H9 (cell line): ENCODE data around the gene PTPRN2. TPM values are rescaled to one million over a fixed set of nuclear protein-coding genes. Genes with fewer than 3 reads are reported as not detected.

Experiments used
- DNase-seq: peaks from one replicate; pipeline ENCODE4 v3.0.0-alpha.2; 2017
- H2AFZ ChIP-seq: one replicate; pipeline ENCODE4 v1.6.1; 2013; ENCODE audit warnings: mild to moderate bottlenecking, low read length, control low read depth, moderate library complexity
- H2AK5ac ChIP-seq: 2 replicates; pipeline ENCODE4 v1.6.1; 2013; ENCODE audit warnings: low read length, control low read depth, mixed read lengths; ENCODE audit not compliant: insufficient read length
- H2BK120ac ChIP-seq: one replicate; pipeline ENCODE4 v1.6.1; 2013; ENCODE audit warnings: low read depth, mild to moderate bottlenecking, low read length, control low read depth, inconsistent platforms; ENCODE audit not compliant: poor library complexity, severe bottlenecking
- H2BK12ac ChIP-seq: 2 replicates; pipeline ENCODE4 v1.6.1; 2013; ENCODE audit warnings: low read length, control low read depth, mixed read lengths, low read depth; ENCODE audit not compliant: insufficient read length
- H2BK15ac ChIP-seq: 2 replicates; pipeline ENCODE4 v1.6.1; 2013; ENCODE audit warnings: low read depth, low read length, control low read depth
- H2BK20ac ChIP-seq: one replicate; pipeline ENCODE4 v1.6.1; 2013; ENCODE audit warnings: low read depth, mild to moderate bottlenecking, low read length, control low read depth, inconsistent platforms; ENCODE audit not compliant: poor library complexity, severe bottlenecking
- H2BK5ac ChIP-seq: 2 replicates; pipeline ENCODE4 v1.6.1; 2013; ENCODE audit warnings: low read length, control low read depth, mixed read lengths; ENCODE audit not compliant: insufficient read length
- H3K14ac ChIP-seq: 2 replicates; pipeline ENCODE4 v1.6.1; 2013; ENCODE audit warnings: low read length, control low read depth; ENCODE audit not compliant: insufficient read depth
- H3K18ac ChIP-seq: 2 replicates; pipeline ENCODE4 v1.6.1; 2013; ENCODE audit warnings: low read depth, mild to moderate bottlenecking, mixed read lengths, low read length, control low read depth; ENCODE audit not compliant: insufficient read length
- H3K23ac ChIP-seq: 2 replicates; pipeline ENCODE4 v1.6.1; 2013; ENCODE audit warnings: low read length, control low read depth, mixed read lengths, low read depth; ENCODE audit not compliant: insufficient read length
- H3K23me2 ChIP-seq: 2 replicates; pipeline ENCODE4 v1.6.1; 2013; ENCODE audit warnings: low read depth, mild to moderate bottlenecking, mixed read lengths, low read length, control low read depth; ENCODE audit not compliant: insufficient read length, poor library complexity, severe bottlenecking
- H3K27ac ChIP-seq: 2 replicates; pipeline ENCODE4 v1.5.1; 2013; ENCODE audit warnings: low read length, control low read depth, mixed read lengths, low read depth; ENCODE audit not compliant: insufficient read length
- H3K27me3 ChIP-seq: 2 replicates; pipeline ENCODE4 v1.6.1; 2013; ENCODE audit warnings: low read length, control low read depth, inconsistent platforms; ENCODE audit not compliant: insufficient read depth
- H3K4ac ChIP-seq: 2 replicates; pipeline ENCODE4 v1.6.1; 2013; ENCODE audit warnings: low read depth, mild to moderate bottlenecking, control low read depth, inconsistent platforms, low read length, moderate library complexity
- H3K4me1 ChIP-seq: 2 replicates; pipeline ENCODE4 v1.6.1; 2013; ENCODE audit warnings: low read length, control low read depth, inconsistent platforms; ENCODE audit not compliant: insufficient read depth
- H3K4me2 ChIP-seq: 2 replicates; pipeline ENCODE4 v1.6.1; 2013; ENCODE audit warnings: low read length, control low read depth, mixed read lengths; ENCODE audit not compliant: insufficient read length, insufficient read depth
- H3K56ac ChIP-seq: 2 replicates; pipeline ENCODE4 v1.6.1; 2013; ENCODE audit warnings: low read depth, mild to moderate bottlenecking, mixed read lengths, low read length, control low read depth; ENCODE audit not compliant: insufficient read length
- H3K79me1 ChIP-seq: 2 replicates; pipeline ENCODE4 v1.6.1; 2013; ENCODE audit warnings: low read depth, mild to moderate bottlenecking, moderate library complexity, low read length, control low read depth, inconsistent platforms; ENCODE audit not compliant: insufficient read depth, poor library complexity, severe bottlenecking
- H3K79me2 ChIP-seq: 2 replicates; pipeline ENCODE4 v1.6.1; 2013; ENCODE audit warnings: low read length, control low read depth, inconsistent platforms; ENCODE audit not compliant: insufficient read depth
- H3K9ac ChIP-seq: 2 replicates; pipeline ENCODE4 v1.6.1; 2013; ENCODE audit warnings: low read length, control low read depth, mixed read lengths; ENCODE audit not compliant: insufficient read length; ENCODE audit errors: extremely low read depth
- H3K9me3 ChIP-seq: one replicate; pipeline ENCODE4 v1.6.1; 2013; ENCODE audit warnings: low read depth, low read length, inconsistent platforms; ENCODE audit not compliant: control insufficient read depth
- H3T11ph ChIP-seq: one replicate; pipeline ENCODE4 v1.6.1; 2013; ENCODE audit warnings: mild to moderate bottlenecking, low read length, control low read depth, inconsistent platforms
- H4K20me1 ChIP-seq: one replicate; pipeline ENCODE4 v1.6.1; 2013; ENCODE audit not compliant: control insufficient read depth, insufficient read length, insufficient read depth
- H4K5ac ChIP-seq: 2 replicates; pipeline ENCODE4 v1.6.1; 2013; ENCODE audit warnings: low read depth, mild to moderate bottlenecking, mixed read lengths, low read length, control low read depth; ENCODE audit not compliant: insufficient read length
- H4K8ac ChIP-seq: replicated peaks from 2 replicates; pipeline ENCODE4 v1.6.1; 2013; ENCODE audit warnings: low read length, control low read depth, mixed read lengths, low read depth; ENCODE audit not compliant: insufficient read length
- H4K91ac ChIP-seq: 2 replicates; pipeline ENCODE4 v1.6.1; 2013; ENCODE audit warnings: low read depth, mild to moderate bottlenecking, moderate library complexity, mixed read lengths, low read length, control low read depth; ENCODE audit not compliant: insufficient read length
- H3K27ac Mint-ChIP-seq, 3 experiments: 2 replicates in 2 of 3; 3 replicates in 1 of 3; pipeline ENCODE4 v1.8.0; 2020 to 2021; ENCODE audit warnings: mixed read lengths in 3 of 3, mild to moderate bottlenecking in 1 of 3, moderate library complexity in 1 of 3
- H3K27me3 Mint-ChIP-seq: 2 replicates; pipeline ENCODE4 v1.8.0; 2021; ENCODE audit warnings: low read depth, mild to moderate bottlenecking, moderate library complexity, mixed read lengths
- H3K36me3 Mint-ChIP-seq, 3 experiments: 2 replicates in 2 of 3; 3 replicates in 1 of 3; pipeline ENCODE4 v1.8.0; 2020 to 2021; ENCODE audit warnings: low read depth in 3 of 3, mixed read lengths in 3 of 3; ENCODE audit not compliant: insufficient read depth in 1 of 3
- H3K4me1 Mint-ChIP-seq, 2 experiments: 2 replicates each; pipeline ENCODE4 v1.8.0; 2020; ENCODE audit warnings: mixed read lengths in 2 of 2
- H3K4me3 Mint-ChIP-seq, 2 experiments: 2 replicates in 1 of 2; 3 replicates in 1 of 2; pipeline ENCODE4 v1.8.0; 2020 to 2021; ENCODE audit warnings: mild to moderate bottlenecking in 2 of 2, mixed read lengths in 2 of 2, moderate library complexity in 1 of 2
- H3K9me3 Mint-ChIP-seq, 2 experiments: 2 replicates in 1 of 2; 3 replicates in 1 of 2; pipeline ENCODE4 v1.8.0; 2020; ENCODE audit warnings: mild to moderate bottlenecking in 2 of 2, mixed read lengths in 2 of 2, moderate library complexity in 1 of 2
- CTCF ChIP-seq: fragments of 200-600 bp; sonication (generic); conservative IDR thresholded peaks from 3 replicates; pipeline ENCODE4 v1.8.0; 2021; ENCODE audit warnings: antibody characterized with exemption, mild to moderate bottlenecking
- WGBS: extraction: QIAGEN DNeasy Blood & Tissue Kit; methylation state at CpG from one replicate; pipeline ENCODE4 v1.1.7; 2013; ENCODE audit warnings: missing lambda C conversion rate, low lambda C conversion rate, mixed read lengths; ENCODE audit not compliant: insufficient read length; ENCODE audit errors: extremely low coverage; 5-methylcytosine and 5-hydroxymethylcytosine counted together
- total RNA-seq: library from RNA; stranded (reverse); gene quantifications from 2 replicates; pipeline ENCODE4 v1.2.1, GENCODE V29; 2021

The PTPRN2 gene
- total RNA-seq, 1 experiment from 2014 or later: 5.2 TPM

- Histone ChIP-seq H4K8ac (no peak overlapping the region), H3T11ph (no peak overlapping the region), H3K56ac (no peak overlapping the region), H4K91ac (no peak overlapping the region), H4K20me1 (no peaks in the 10 kb centered on the region), H3K4ac (no peak overlapping the region), H3K4me1 (no peaks in the 10 kb centered on the region; the same call in 1 of the 2 replicates), H2AFZ (no peak overlapping the region), H3K23ac (no peak overlapping the region), H3K9me3 (no peaks in the 10 kb centered on the region), H2BK5ac (no peak overlapping the region), H3K27me3 (no peaks in the 10 kb centered on the region; the same call in 1 of the 2 replicates), H3K9ac (no peak overlapping the region), H3K79me2 (no peaks in the 10 kb centered on the region), H3K14ac (no peak overlapping the region), H2BK120ac (no peak overlapping the region), H3K4me2 (no peak overlapping the region), H2BK12ac (no peak overlapping the region), H3K23me2 (no peaks in the 10 kb centered on the region), H4K5ac (no peak overlapping the region), H2BK20ac (no peak overlapping the region), H3K79me1 (no peaks in the 10 kb centered on the region), H2AK5ac (no peak overlapping the region), H3K18ac (no peak overlapping the region), H2BK15ac (no peak overlapping the region), H3K27ac (no peak overlapping the region)
- H3K9me3 Mint-ChIP-seq: peaks cover 23 to 30% of the 10 kb centered on the region in 2 experiments
- no peaks in the 10 kb centered on the region for H3K4me1 Mint-ChIP-seq
- peaks cover 0 to 17% (median 10%) of the 10 kb centered on the region in 3 experiments; a peak in 5 of 7 replicates for H3K36me3 Mint-ChIP-seq
- H3K27me3 Mint-ChIP-seq: peaks cover 19% of the 10 kb centered on the region
- no peak for TF ChIP-seq CTCF
- DNase-seq: no peak
- no peak overlapping the region for H3K27ac Mint-ChIP-seq
- no peak overlapping the region for H3K4me3 Mint-ChIP-seq
- no CpG with 5 or more reads among the region's 15 CpGs for WGBS
Observed at GRCh38 chr7:157867685-157868305, 719.8 kb downstream of the PTPRN2 start.
